NCI-H1048 (cell line): ENCODE results near the gene LILRA6.
"Not testable (repeated sequence)": the region's sequence is repeated elsewhere in the genome, so short reads cannot be mapped to it uniquely, and the experiment has no call there.

Experiments used
- DNase-seq: peaks from one replicate; lab custom pipeline; 2025; lab: John Stamatoyannopoulos, UW

Gene LILRA6

GRCh38 chr19:54242646-54243045 is at the start of gene LILRA6:
Gene LILRA6 (minus strand): TSS chr19:54242790.
- not testable (repeated sequence) for DNase-seq

GRCh38 chr19:54289160-54289559 is 46.6 kb upstream of the LILRA6 start:
- not testable (repeated sequence) for DNase-seq

- no peak for DNase-seq
These were observed 44.9 kb upstream of the LILRA6 start for GRCh38 chr19:54287456-54287855.

GRCh38 chr19:54286283-54286682 is 43.7 kb upstream of the LILRA6 start:
- not testable (repeated sequence) for DNase-seq

- DNase-seq: not testable (repeated sequence)
These were observed 43.0 kb upstream of the LILRA6 start for GRCh38 chr19:54285427-54286056.

GRCh38 chr19:54282686-54283470 is 40.3 kb upstream of the LILRA6 start:
- DNase-seq: no peak

- DNase-seq: not testable (repeated sequence)
These were observed 39.1 kb upstream of the LILRA6 start for GRCh38 chr19:54281729-54282075.

- no peak for DNase-seq
These were observed 38.6 kb upstream of the LILRA6 start, which contains the start of gene LILRB2 for GRCh38 chr19:54281007-54281728. Gene LILRB2 (minus strand): TSS chr19:54281110. CDS start chr19:54280496, 614 bp downstream.

- DNase-seq: not testable (repeated sequence)
These were observed 37.9 kb upstream of the LILRA6 start for GRCh38 chr19:54280441-54280840.

- not testable (repeated sequence) for DNase-seq
These were observed 37.4 kb upstream of the LILRA6 start for GRCh38 chr19:54280025-54280424.

GRCh38 chr19:54279406-54279962 is 36.9 kb upstream of the LILRA6 start:
- no peak for DNase-seq

- DNase-seq: not testable (repeated sequence)
These were observed 36.1 kb upstream of the LILRA6 start for GRCh38 chr19:54278571-54279195.

GRCh38 chr19:54278056-54278455 is 35.5 kb upstream of the LILRA6 start:
- DNase-seq: not testable (repeated sequence)

GRCh38 chr19:54277111-54277615 is 34.6 kb upstream of the LILRA6 start:
- DNase-seq: not testable (repeated sequence)

- no peak for DNase-seq
These were observed 33.4 kb upstream of the LILRA6 start for GRCh38 chr19:54275951-54276350.

GRCh38 chr19:54274516-54274915 is 31.9 kb upstream of the LILRA6 start:
- not testable (repeated sequence) for DNase-seq

- DNase-seq: no peak
These were observed 31.2 kb upstream of the LILRA6 start for GRCh38 chr19:54273821-54274220.

GRCh38 chr19:54272181-54272580 is 29.6 kb upstream of the LILRA6 start:
- not testable (repeated sequence) for DNase-seq

GRCh38 chr19:54271587-54271986 is 29.0 kb upstream of the LILRA6 start:
- not testable (repeated sequence) for DNase-seq

- no peak for DNase-seq
These were observed 28.5 kb upstream of the LILRA6 start for GRCh38 chr19:54271106-54271505.

GRCh38 chr19:54268936-54269335 is 26.3 kb upstream of the LILRA6 start:
- DNase-seq: no peak

- DNase-seq: no peak
These were observed 23.5 kb upstream of the LILRA6 start for GRCh38 chr19:54266133-54266532.
